ACHN (cell line): ENCODE measurements around the gene WIF1.

Experiments used
- DNase-seq: peaks from one replicate; pipeline ENCODE4 v3.0.0-alpha.2; 2015
- in situ Hi-C: cut with HindIII; loops from 2 replicates; pipeline ENCODE4 v1.10.0; 2017; ENCODE audit warnings: low sequenced_read_pairs, low pct_ligation_motif_present, low pct_unique_long_range_greater_than_20kb

The WIF1 gene, protein sequence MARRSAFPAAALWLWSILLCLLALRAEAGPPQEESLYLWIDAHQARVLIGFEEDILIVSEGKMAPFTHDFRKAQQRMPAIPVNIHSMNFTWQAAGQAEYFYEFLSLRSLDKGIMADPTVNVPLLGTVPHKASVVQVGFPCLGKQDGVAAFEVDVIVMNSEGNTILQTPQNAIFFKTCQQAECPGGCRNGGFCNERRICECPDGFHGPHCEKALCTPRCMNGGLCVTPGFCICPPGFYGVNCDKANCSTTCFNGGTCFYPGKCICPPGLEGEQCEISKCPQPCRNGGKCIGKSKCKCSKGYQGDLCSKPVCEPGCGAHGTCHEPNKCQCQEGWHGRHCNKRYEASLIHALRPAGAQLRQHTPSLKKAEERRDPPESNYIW

DNA sequence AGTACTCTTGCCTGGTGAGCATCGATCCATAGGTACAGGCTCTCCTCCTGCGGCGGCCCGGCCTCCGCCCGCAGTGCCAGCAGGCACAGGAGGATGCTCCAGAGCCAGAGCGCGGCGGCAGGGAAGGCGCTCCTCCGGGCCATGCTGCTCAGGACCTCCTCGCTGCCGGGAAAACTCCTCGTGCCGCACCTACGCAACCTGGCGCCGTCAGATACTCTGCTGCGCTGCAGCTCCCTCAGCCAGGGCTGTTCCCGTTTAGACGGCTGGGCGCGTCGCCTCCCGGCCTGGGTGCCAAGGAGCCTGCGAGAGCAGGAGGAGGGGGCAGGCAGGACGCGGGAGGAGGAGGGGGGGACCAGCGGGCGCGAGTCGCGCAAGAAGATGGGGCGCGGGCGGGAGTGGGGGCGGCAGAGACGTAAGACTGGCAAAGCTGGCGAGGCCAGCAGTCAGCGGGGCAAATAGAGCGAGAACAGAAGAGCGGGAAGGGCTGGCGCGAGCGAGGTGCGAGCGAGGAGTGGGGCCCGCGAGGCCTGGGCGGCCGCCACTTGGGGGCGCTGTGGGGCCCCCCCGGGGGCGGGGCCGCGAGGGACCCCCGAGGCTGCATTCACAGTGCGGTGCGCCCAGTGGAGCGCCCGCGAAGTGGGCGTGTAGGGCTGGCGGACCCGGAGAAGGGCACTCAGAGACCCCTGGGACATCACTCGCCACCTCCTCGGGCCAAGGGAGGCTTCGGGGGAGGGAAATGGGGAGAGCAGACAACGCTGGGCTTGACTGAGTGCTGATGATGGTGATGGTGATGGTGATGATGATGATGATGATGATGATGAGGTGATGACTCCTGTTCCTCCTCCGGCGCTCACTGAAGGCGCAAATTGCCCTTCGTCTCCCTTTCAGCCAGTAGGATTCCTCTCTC is at the start of gene WIF1:
WIF1 (minus strand) TSS at position 257 of the 907 bp plus-strand sequence; CDS start at position 143, 114 bp downstream.
- in situ Hi-C loops, result no loop called here
- no peak for DNase-seq

DNA sequence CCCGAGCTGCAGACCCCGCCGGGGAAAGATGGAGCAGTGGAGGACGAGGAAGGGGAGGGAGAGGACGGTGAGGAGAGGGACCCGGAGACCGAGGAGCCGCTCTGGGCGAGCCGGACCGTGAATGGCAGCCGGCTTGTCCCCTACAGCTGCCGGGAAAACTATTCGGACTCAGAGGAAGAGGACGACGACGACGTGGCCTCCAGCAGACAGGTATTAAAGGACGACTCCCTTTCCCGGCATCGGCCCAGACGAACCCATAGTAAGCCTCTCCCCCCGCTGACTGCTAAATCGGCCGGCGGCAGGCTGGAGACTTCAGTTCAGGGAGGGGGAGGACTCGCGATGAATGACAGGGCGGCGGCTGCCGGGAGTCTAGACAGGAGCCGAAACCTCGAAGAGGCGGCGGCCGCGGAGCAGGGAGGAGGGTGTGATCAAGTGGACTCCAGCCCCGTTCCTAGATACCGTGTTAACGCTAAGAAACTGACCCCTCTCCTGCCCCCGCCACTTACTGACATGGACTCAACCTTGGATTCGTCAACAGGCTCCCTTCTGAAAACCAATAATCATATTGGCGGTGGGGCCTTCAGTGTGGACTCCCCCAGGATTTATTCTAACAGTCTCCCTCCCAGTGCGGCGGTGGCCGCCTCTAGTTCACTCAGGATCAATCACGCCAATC is 49.2 kb upstream of the WIF1 start:
- in situ Hi-C loops, result no loop called here
- peak; percentile 72 for DNase-seq

DNA sequence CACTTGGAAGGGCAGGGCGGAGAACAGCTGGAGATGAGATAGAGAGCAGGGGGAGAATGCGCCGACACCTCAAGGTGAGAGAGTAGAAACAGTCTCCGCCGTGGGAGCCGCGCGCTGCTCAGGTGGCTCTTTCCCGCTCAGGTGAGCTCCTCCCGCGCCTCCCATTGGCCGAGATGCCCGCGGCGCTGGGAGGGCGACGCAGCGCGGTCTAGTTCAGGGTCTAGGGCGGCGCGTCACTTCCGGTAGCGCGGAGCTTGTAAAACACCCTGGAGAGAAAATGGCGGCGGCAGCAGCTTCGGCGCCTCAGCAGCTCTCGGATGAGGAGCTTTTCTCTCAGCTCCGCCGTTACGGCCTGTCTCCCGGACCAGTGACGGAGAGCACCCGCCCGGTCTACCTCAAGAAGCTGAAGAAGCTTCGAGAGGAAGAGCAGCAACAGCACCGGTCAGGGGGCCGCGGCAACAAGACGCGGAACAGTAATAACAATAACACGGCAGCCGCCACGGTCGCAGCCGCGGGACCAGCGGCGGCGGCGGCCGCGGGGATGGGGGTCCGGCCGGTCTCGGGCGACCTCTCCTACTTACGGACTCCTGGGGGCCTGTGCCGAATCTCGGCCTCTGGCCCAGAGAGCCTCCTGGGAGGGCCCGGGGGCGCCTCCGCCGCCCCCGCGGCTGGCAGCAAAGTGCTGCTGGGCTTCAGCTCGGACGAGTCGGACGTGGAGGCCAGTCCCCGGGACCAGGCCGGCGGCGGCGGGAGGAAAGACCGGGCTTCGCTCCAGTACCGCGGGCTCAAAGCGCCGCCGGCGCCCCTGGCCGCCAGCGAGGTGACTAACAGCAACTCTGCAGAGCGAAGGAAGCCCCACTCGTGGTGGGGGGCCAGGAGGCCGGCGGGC is 48.5 kb upstream of the WIF1 start, which contains the start of gene LEMD3:
LEMD3 (plus strand) TSS at position 264 of the 889 bp plus-strand sequence; CDS start at position 278, 14 bp downstream.
- DNase-seq, result peak; percentile 96
- in situ Hi-C loops, result no loop called here

DNA sequence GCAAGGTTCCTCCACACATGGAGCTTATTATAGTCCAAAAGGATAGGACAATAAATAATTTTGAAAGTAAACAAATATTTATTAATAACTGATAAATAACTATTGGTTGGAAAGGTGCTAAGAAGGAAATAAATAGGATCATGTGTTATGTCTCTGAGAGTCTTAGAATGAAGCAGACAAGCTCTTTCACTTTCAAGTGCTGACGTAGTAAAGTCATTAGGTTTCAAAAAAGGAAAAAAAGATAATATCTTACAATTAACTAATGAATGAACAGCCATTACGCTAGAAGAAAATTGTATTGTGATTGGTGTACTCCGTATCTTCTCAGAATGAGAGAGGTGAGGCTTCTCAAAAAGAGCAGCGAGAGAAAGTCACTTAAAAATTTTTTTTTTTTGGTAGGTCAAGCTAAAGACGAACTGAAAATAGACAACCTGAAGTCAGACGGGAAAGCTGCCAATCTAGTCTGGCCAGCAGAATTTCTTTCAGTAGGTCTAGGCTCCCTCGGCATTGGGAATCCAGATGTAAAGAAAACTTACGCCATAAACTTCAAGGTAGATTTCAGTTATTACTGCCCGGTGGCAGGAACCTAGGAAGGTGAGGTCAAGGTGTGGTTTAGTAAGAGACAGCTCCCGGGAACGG is 47.7 kb upstream of the WIF1 start:
- in situ Hi-C loops, result no loop called here
- DNase-seq, result peak; percentile 35

DNA sequence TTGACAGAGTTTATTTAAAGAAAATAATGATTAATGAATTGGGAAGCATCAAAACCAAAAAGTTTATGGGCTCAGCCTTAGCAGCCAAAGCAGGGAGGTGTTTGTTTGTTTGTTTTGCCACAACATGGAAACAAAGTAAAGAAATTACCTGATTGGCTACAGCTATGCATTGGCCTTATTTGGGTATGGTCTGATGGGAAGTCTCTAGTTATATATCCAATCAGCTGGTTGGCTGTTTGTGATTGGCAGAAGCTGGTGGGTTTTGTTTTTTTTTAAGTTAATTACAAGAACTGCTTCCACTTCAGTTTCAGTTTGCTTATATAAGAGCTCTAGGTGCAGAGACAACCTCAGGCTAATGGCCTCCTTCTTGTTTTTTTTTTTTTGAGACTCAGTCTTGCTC is 43.7 kb upstream of the WIF1 start:
- no peak for DNase-seq
- in situ Hi-C loops, result no loop called here

DNA sequence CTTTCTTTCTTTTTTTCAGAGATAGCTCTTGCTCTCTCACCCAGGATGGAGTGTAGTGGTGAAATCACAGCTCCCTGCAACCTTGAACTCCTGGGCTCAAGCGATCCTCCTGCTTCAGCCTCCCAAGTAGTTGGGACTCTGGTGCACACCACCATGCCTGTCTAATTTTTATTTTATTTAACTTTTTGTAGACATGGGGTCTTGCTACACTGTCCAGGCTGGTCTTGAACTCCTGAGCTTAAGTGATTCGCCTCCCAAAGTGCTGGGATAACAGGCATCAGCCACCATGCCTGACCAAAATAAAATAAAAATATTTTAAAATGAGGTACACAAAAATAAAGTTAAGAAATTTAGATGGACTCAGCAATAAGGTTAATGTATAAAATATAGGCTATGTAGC is 43.1 kb upstream of the WIF1 start:
- in situ Hi-C loops, result no loop called here
- no peak for DNase-seq

DNA sequence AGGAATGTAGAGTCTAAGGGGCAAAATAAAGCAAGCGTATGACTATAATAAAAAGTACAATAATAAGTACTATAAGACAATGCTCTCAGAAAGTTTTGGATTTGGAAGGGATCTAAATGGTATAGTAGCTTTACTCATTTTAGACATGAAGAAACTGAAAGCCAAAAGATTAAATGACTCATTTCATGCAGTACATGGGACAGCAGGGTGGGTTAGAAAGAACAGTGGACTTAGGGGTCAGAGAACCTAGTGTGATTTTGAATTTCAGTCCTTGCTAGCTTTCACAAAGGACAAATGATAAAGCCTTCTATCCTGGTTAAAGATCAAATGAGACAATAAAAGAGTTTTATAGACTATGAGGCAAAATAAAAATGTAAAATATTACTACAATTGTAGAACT is 41.5 kb upstream of the WIF1 start:
- no peak for DNase-seq
- in situ Hi-C loops, result no loop called here

DNA sequence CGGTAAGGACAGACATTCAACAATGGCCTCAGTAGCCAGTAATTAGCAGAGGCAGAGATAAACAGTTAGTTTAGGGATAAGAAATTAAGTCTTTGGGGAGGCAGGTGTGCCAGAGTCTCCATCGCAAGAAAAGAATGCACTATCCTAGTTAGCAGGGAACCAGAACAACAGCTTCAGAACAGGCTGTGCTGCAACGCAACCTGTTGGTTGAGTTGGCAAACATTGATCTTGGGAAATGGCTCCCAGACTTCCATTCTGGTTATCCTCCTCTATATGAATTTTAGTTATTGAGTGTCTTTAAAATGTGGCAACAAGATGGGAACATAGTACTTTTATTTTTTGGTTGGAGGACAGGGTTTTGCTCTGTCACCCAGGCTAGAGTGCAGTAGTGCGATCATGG is 36.0 kb upstream of the WIF1 start:
- in situ Hi-C loops, result no loop called here
- no peak for DNase-seq

DNA sequence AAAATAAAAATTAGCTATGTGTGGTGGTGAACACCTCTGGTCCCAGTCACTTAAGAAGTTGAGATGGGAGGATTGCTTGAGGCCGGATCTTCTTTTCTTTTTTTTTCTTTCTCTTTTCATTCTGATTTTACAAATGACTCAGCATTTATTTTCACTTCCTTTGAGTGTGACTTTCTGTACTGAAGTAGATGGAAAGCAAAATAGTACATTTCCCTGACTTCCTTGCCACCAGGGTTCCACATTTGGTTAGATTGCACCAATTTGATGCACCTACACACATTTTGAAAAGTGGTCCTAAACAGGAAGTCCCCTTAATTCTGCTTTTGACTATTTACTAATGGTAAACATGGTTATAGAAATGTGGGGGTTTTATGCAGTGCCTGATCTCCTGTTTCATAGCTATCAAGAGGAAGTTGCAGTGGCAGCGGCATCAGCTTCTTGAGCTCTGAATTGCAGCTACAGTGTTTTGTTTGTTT is 35.3 kb upstream of the WIF1 start:
- in situ Hi-C loops, result no loop called here

DNA sequence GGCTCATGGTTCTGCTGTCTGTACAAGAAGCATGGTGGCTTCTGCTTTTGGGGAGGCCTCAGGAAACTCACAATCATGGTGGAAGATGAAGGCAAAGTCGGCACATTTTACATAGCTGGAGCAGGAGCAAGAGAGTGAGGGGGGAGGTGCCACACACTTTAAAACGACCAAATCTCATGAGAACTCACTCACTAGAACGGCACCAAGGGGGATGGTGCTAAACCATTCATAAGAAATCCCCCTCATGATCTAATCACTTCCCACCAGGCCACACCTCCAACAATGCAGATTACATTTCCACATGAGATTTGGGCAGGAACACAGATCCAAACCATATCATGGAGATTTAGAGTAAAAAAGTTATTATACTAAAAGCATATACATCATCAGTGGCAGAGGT is 34.7 kb upstream of the WIF1 start:
- in situ Hi-C loops, result no loop called here
- DNase-seq, result no peak

More for the DNA sequence above, 35.3 kb upstream of the WIF1 start:
- no peak for DNase-seq

DNA sequence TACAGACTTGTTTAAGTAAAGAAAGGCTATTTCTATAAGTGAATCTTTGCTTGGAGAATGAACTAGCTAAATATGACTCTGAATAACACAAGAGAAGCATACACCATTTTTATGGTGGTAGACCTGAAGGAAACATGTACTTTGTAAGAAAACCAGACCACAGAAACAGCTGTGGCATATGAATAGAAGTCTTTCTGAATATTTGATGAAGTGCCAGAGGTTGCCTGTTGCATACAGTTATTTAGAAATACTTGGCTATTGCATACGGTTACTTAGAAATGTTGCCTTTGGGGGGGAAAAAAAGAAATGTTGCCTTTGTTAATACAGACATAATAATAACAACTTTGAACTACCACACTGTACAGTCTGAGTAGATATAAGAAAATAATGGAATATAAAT is 31.5 kb upstream of the WIF1 start:
- DNase-seq, result no peak
- in situ Hi-C loops, result no loop called here

DNA sequence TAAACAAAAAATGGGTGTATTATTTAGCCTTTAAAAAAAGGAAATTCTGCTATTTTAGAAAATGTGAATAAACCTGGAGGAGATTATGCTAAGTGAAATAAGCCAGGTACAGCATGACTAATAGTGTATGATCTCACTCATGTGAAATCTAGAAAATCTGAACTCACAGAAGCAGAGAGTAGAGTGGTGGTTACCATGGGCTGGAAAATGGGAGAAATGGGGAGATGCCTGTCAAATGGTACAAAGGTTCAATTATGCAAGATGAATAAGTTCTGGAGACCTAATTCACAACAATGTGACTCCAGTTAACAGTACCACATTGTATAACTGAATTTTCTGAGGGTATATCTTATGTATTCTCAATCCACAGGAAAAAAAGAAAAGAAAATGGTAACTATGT is 30.9 kb upstream of the WIF1 start:
- in situ Hi-C loops, result no loop called here
- DNase-seq, result peak; percentile 62

DNA sequence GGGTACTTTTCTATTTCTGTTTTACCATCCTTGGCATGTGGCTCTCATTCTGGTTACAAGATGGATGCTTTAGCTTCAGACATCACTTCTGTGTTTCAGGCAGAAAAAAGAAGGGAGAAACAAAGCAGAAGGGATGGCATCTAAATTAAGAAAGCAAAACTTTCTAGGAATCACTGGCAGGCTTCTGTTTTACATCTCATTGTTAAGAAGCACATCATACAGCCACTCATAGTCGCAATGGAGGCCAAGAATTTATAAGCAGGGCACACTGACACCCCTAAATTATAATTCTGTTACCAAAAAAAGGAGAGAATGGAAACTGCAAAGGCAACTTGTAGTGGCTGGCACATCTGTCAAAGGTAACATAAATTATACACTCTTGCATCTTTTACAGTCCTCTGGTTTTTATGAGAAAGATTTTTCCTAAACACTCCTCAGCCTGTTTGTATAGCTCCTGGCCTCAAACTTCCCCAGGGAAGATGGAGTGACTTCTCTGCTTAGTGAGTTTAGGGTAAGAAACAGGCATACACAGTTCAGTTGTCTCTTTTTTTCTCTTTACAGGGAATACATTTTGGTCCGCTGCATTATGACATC is 26.3 kb upstream of the WIF1 start:
- no peak for DNase-seq
- in situ Hi-C loops, result no loop called here

DNA sequence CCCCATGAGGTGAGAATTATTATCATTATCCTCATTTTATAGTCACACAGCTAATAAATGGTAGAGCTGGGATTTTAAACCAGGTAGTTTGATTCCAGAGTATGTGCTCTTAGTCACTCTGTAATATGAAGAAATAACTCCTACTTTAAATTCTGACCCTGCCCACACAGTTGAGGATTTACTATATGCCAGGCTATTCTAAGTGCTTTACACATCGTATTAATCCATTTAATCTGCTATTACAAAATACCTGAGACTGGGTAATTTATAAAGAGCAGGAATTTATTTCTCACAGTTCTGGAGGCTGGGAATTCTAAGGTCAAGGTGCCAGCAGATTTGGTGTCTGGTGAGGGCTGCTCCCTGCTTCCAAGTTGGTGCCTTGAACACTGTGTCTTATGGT is 19.6 kb upstream of the WIF1 start:
- DNase-seq, result no peak

DNA sequence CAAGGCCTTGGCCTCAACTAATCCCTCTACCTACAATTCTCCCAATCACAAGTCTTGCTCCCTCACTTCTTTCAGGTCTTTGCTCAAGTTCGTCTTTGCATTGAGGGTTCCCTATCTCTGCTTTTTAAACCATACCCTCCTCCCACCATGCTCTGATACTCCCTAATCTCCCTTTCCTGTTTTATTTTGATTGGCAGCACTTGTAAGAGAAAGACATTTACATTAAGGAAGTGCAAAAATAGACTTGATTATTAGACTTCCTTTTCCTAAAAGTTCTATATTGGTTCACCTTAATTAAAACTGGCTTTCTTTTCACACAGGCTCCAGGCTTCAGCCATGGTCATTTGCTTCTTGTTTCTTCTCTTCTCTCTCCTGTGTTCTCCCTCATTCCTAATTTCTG is 18.3 kb upstream of the WIF1 start:
- no peak for DNase-seq
- in situ Hi-C loops, result no loop called here

More for the DNA sequence above, 19.6 kb upstream of the WIF1 start:
- in situ Hi-C loops, result no loop called here

DNA sequence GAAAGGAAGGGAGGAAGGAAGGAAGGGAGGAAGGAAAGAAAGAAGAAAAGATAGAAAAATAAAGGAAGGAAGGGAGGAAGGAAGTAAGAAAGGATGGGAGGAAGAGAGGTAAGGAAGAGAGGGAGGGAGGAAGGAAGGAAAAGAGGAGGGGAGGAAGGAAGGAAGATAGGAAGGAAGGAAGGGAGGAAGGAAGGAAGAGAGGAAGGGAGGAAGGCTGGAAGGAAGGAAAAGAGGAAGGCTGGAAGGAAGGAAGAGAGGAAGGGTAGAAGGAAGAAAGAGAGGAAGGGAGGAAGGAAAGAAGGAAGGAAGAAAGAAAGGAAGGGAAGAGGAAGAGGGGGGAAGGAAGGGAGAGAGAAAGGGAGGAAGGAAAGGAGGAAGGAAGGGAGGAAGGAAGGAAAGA is 12.8 kb upstream of the WIF1 start:
- DNase-seq, result no peak
- in situ Hi-C loops, result no loop called here

DNA sequence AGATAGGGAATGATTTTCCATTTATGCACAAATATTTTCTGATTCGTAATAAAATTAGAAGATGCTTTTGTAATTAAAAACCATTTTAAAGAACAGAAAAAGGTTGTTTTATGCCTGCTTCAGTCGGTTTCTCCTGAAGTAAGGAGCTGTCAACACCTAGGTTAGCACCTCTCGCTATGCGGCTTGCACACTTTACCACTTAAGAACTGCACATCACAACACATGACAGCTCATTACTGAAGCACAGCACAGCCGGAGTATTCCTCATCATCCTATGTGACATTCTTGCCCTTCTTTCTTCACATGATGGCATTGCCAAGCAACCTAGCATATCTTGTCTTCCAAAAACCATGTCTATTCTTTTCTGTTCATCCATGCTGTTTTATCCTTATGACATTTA is 5.4 kb upstream of the WIF1 start:
- no peak for DNase-seq
- in situ Hi-C loops, result no loop called here
